ENCODE data around the gene WNK3. TPM values are rescaled to one million over a fixed set of nuclear protein-coding genes. Genes with fewer than 3 reads are reported as not detected.

Gene WNK3
- total RNA-seq, 1 experiment from 2014 or later: not detected

DNA sequence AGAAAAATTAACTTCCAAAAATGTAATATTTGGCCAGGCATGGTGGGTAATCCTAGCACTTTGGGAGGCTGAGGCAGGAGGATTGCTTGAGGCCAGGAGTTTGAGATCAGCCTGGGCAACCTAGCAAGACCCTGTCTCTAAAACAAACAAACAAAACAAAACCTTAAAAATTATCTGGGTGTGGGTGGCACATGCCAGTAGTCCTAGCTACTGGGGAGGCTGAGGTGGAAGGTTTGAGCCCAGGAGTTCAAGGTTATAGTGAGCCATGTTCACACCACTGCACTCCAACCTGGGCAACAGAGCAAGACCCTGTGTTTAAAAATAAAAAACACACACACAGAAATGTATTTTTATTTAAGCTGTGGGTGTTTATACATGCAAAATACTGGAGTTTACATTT lies 186.8 kb downstream of the WNK3 start:
- no peak overlapping the region for H3K27ac Mint-ChIP-seq (ENCODE audit: unreplicated experiment)

GRCh38 chrX:54166915-54167314 lies 190.9 kb downstream of the WNK3 start:
- CTCF ChIA-PET: no interaction called here
- BruUV-seq (replicated peaks): no TSS peak
- intact Hi-C loops (cut with micrococcal nuclease; ENCODE audit: unreplicated experiment): no loop called here
- Mint-ChIP-seq H3K36me3 (ENCODE audit: insufficient read depth, unreplicated experiment) (peaks cover 8% of the 10 kb centered on the region), H3K4me3 (ENCODE audit: low read depth, unreplicated experiment) (no peak overlapping the region), H3K4me1 (ENCODE audit: low read depth, unreplicated experiment) (no peaks in the 10 kb centered on the region), H3K27me3 (ENCODE audit: unreplicated experiment) (no peaks in the 10 kb centered on the region), H3K27ac (ENCODE audit: unreplicated experiment) (no peak overlapping the region), H3K9me3 (ENCODE audit: low read depth, unreplicated experiment) (no peaks in the 10 kb centered on the region)
- TF ChIP-seq, protein P1, sequence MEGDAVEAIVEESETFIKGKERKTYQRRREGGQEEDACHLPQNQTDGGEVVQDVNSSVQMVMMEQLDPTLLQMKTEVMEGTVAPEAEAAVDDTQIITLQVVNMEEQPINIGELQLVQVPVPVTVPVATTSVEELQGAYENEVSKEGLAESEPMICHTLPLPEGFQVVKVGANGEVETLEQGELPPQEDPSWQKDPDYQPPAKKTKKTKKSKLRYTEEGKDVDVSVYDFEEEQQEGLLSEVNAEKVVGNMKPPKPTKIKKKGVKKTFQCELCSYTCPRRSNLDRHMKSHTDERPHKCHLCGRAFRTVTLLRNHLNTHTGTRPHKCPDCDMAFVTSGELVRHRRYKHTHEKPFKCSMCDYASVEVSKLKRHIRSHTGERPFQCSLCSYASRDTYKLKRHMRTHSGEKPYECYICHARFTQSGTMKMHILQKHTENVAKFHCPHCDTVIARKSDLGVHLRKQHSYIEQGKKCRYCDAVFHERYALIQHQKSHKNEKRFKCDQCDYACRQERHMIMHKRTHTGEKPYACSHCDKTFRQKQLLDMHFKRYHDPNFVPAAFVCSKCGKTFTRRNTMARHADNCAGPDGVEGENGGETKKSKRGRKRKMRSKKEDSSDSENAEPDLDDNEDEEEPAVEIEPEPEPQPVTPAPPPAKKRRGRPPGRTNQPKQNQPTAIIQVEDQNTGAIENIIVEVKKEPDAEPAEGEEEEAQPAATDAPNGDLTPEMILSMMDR (IDR thresholded peaks at IDR 0.05; ENCODE audit: unreplicated experiment): no peak
- DNase-seq: no peak

More for the DNA sequence above, 186.8 kb downstream of the WNK3 start:
- peaks cover 8% of the 10 kb centered on the region for H3K36me3 Mint-ChIP-seq (ENCODE audit: insufficient read depth, unreplicated experiment)
- CTCF ChIA-PET: no interaction called here
- H3K4me1 Mint-ChIP-seq (ENCODE audit: low read depth, unreplicated experiment): no peaks in the 10 kb centered on the region
- intact Hi-C loops (cut with micrococcal nuclease; ENCODE audit: unreplicated experiment): no loop called here
- H3K9me3 Mint-ChIP-seq (ENCODE audit: low read depth, unreplicated experiment): no peaks in the 10 kb centered on the region
- BruUV-seq (replicated peaks): no TSS peak
- H3K27me3 Mint-ChIP-seq (ENCODE audit: unreplicated experiment): no peaks in the 10 kb centered on the region
- TF ChIP-seq, protein P1 (IDR thresholded peaks at IDR 0.05; ENCODE audit: unreplicated experiment): no peak
- H3K4me3 Mint-ChIP-seq (ENCODE audit: low read depth, unreplicated experiment): no peak overlapping the region
- no peak for DNase-seq

GRCh38 chrX:54157561-54157960 lies 200.3 kb downstream of the WNK3 start:
- no peak overlapping the region for H3K27ac Mint-ChIP-seq (ENCODE audit: unreplicated experiment)
- no peaks in the 10 kb centered on the region for H3K4me1 Mint-ChIP-seq (ENCODE audit: low read depth, unreplicated experiment)
- H3K4me3 Mint-ChIP-seq (ENCODE audit: low read depth, unreplicated experiment): no peak overlapping the region
- H3K27me3 Mint-ChIP-seq (ENCODE audit: unreplicated experiment): no peaks in the 10 kb centered on the region
- TF ChIP-seq, protein P1 (IDR thresholded peaks at IDR 0.05; ENCODE audit: unreplicated experiment): no peak
- no peak for DNase-seq
- peaks cover 5% of the 10 kb centered on the region for H3K36me3 Mint-ChIP-seq (ENCODE audit: insufficient read depth, unreplicated experiment)
- CTCF ChIA-PET: no interaction called here
- H3K9me3 Mint-ChIP-seq (ENCODE audit: low read depth, unreplicated experiment): no peaks in the 10 kb centered on the region
- no TSS peak for BruUV-seq (replicated peaks)
- intact Hi-C loops (cut with micrococcal nuclease; ENCODE audit: unreplicated experiment): no loop called here

Other genes with a start within 250 kb of the WNK3 start
- gene FAM120C, start 174.8 kb downstream of the WNK3 start, total RNA-seq (2022): 23.7 and 29.2 TPM in 2 replicates
- gene TSR2, start 82.4 kb upstream of the WNK3 start, total RNA-seq (2022): 42.5 and 45.0 TPM in 2 replicates
- 0.59 and 0.97 TPM in 2 replicates for gene FGD1, start 138.2 kb upstream of the WNK3 start, total RNA-seq (2022)
- gene GNL3L, start 172.2 kb upstream of the WNK3 start, total RNA-seq (2022): 62.8 and 67.5 TPM in 2 replicates

Data from Calu3 (cell line).